Stimulated activated naive CD4-positive, alpha-beta T cell treated with Interleukin-2 at 50 U/mL for 16 hours (primary cell): Measurements from ENCODE around the gene TEX101.
"Not testable (repeated sequence)": the region's sequence is repeated elsewhere in the genome, so short reads cannot be mapped to it uniquely, and the experiment has no call there.

Source experiments
- DNase-seq: peaks from one replicate; lab custom pipeline; 2025; lab: John Stamatoyannopoulos, UW

The TEX101 gene, protein sequence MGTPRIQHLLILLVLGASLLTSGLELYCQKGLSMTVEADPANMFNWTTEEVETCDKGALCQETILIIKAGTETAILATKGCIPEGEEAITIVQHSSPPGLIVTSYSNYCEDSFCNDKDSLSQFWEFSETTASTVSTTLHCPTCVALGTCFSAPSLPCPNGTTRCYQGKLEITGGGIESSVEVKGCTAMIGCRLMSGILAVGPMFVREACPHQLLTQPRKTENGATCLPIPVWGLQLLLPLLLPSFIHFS

DNA sequence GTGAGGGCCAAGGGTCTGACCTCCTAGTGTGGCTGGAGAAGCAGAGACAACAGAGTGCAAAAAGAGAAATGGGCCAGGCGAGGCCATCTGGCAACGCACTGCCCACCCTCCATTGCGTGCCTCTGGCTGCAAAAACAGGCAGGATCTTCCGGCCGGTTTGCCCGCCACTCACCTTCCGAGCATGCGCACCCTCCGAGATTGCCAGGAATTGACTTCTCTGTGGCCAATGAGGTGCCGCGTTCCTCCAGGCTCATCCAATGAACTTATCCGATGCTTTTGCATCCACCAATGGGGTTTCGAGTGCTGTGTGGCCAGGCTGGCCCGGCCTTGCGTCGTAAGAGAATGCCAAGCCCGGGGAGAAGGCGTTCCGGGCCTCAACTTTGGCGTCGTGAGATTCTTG lies at the start of gene TEX101:
Gene TEX101 (plus strand): TSS at position 337 of the 400 bp plus-strand sequence. CDS start 1,030 bp downstream, outside the sequence.
- DNase-seq = no peak

DNA sequence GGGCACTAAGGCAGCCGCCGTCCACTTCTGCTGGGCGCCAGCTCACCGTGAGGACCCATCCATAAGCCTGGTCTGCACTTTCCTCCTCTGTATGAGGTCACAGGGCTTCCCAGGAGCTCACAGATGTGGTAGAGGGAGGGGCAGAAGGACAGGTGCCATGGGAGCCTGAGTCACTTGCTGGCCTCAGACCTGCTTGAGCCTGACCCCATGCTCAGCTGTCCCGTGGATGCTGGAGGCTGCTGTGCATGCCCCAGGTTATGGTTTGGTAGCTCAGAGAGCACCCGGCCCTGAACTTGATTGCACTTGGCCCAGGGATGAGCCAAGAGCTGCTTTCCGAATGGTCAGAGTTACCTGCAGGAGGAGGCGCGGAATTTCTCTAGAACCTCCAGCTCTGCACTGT lies 49.0 kb upstream of the TEX101 start:
- DNase-seq = not testable (repeated sequence)

DNA sequence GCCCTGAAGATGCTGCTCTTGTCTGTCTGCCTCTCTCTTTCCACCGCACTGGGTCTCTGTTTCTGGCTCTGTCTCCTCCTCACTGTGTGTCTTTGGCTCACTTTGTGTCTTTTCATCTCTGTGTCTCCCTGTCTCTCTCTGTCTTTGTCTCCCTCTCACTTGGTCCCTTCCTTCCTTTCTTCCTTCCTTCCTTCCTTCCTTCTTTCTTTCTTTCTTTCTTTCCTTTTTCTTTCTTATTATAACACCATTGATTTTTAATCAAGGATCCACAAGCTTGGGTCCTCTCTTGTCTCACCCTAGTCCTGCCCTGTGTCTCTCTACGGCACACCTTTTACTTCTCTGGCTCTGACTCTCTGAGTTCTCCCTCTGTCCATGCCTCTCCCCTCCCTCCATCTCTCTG lies 46.9 kb upstream of the TEX101 start:
- no peak for DNase-seq

DNA sequence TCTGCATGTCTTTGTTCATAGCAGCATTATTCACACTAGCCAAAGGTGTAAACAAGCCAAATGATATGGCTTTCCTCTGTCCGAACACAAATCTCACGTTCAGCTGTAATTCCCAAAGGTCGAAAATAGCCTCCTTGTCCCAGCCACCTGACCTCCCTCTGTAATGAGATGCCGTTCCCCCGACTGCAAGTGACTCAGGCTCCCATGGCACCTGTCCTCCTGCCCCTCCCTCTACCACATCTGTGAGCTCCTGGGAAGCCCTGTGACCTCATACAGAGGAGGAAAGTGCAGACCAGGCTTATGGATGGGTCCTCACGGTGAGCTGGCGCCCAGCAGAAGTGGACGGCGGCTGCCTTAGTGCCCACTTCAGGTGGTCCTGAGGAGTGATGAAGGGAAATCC lies 45.8 kb upstream of the TEX101 start:
- DNase-seq = not testable (repeated sequence)

DNA sequence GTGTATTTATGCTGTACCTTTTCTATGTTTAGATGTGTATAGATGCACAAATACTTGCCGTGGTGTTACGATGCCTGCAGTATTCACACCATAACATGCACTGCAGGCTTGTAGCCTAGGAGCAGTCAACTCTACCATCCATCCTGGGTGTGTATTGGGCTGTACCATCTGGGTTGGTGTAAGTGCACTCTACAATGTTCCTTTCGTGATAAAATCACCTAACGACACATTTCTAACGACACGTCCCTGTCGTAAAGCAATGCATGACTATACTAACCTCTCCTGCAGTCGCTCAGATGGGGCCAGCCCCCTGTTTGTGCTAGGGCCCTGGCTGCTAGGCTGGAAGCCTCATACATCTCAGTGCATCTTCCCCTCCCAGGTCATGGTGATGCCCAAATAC lies 42.8 kb upstream of the TEX101 start:
- no peak for DNase-seq

DNA sequence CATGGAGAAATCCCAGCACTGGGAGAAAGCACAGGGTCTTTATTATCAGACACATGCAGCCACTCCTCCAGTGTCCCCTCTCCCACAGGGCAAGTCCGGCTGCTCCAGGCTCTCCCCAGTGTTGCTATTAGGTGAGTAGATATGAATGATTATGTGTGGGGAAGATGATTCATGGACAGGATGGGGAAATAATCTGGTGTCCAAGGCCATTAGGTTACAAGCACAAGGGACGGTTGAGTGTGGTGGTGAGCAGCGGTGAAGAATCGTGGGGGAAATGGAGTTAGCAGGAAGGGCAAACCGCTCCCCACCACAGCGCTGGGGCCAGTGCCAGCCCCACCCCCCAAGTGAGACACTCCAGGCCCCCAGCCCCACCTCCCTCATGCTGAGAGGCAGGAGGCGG lies 42.2 kb upstream of the TEX101 start:
- no peak for DNase-seq

DNA sequence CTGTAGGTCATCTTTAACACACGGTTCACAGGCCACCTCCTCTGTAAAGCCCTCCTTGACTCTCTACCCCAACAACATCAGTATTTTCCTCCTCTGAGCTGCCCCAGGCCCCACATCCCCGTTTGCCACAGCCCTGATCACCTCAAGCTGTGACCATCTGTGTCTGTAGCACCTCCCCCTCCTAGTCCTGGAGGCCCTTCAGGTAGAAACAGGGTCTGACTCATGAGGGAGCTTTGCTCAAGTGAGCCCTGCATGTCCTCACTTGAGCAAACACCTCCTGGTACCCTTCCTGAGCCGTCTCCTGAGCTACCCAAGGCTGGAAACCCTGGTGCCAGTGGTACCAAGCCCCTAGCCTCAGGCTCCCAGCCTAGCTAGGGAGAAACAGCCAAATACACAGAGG lies 37.1 kb upstream of the TEX101 start:
- not testable (repeated sequence) for DNase-seq

DNA sequence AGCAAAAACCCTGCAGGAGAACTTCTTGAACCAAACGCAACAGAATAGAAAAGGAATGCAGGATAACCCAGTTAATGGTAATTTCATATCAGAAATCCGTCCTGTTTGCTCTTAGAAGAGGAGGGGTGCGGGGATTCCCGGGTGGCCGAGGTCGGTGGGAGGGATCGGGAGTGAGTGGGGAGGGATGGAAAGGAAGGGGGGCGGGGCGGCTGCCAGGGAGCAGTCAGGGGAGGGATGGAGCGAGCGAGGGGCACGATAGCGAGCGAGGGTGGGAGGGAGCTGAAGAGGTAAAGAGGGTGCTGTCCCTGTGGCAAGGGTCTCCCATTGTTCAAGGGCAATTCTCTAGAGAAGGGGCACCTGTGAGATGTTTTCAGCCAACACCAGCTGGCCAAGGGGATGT lies 34.7 kb upstream of the TEX101 start:
- no peak for DNase-seq

DNA sequence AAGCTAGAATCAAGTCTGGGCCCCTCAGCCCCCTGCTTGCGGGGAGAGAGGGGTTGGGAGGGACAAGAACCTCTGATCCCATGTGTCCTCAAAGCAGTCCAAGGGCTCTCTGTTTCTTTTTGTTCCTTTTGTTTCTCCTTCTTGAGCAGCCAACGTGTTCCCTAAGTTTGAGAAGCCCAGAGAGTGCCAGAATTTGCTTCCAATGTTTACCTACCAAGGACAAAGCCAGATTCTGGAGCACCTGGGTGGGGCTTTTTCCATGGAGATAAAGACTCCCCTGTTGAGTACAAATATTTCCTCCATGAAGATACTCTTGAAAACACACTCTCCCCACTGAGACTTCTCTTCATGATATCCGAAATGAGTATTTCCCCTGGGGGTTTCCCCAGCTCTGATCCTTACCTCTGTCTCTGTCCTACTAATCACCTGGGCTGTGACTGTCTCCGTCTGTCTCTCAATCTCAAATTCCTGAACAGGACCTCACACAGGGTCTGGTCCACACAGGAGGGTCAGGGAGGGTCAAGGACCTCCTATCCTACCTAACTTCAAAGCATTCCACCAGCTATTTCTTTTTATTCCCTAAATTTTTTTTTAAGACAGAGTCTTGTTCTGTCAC lies 33.8 kb upstream of the TEX101 start:
- DNase-seq = no peak

DNA sequence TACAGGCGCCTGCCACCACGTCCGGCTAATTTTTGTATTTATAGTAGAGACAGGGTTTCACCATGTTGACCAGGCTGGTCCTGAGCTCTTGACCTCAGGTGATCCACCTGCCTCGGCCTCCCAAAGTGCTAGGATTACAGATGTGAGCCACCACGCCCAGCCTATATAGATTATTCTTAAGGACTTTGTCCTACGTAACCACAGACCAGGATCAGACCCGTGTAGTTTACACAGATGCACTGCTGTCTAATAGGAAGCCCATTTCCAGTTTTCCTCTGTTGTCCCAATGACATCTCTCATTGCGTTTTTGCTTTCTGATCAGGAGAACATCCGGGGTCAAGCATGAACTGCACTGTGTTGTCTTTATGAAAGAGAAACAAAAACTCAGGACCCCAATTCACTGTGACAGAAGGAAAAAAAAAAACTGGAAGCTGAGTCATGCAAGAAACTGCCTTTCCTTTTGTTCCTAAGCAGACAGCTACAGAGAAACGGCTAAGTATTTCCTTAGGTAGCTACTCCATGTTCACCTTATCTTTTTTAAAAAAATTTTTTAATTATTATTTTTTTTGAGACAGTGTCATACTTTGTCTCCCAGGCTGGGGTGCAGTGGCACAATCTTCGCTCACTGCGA lies 32.0 kb upstream of the TEX101 start:
- not testable (repeated sequence) for DNase-seq

DNA sequence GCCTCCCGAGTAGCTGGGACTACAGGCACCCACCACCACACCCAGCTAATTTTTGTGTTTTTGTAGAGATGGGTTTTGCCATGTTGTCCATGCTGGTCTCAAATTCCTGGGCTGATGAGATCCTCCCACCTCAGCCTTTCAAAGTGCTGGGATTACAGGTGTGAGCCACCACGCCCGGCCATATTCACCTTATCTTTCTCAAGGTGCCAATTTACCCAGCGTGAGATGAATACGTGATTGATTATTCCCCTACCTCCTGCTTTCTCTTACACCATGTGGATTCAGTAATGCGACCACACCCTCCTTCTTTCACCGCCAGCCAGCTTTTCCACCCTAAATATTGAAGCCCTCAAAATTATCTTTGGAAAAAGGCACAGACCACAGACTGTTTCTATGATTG lies 31.4 kb upstream of the TEX101 start:
- DNase-seq = not testable (repeated sequence)

DNA sequence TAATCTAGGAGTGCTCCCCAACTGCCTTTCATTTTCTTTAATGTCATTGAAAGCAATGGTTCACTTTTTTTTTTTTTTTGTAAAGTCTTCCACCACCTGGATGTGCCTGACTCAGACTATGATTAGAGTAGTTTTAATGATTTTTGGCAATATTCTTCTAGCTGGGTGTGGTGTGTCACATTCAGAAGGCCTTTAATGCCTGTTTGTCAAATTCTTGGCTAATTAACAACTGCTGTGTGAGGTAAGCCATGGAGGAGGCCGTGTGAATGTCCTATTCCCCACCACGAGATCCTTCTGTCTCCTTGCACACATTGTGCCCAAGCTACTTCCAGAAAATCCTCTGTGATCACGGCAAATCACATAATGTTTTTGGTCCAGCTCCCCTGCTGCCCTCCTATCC lies 30.9 kb upstream of the TEX101 start:
- DNase-seq = not testable (repeated sequence)

DNA sequence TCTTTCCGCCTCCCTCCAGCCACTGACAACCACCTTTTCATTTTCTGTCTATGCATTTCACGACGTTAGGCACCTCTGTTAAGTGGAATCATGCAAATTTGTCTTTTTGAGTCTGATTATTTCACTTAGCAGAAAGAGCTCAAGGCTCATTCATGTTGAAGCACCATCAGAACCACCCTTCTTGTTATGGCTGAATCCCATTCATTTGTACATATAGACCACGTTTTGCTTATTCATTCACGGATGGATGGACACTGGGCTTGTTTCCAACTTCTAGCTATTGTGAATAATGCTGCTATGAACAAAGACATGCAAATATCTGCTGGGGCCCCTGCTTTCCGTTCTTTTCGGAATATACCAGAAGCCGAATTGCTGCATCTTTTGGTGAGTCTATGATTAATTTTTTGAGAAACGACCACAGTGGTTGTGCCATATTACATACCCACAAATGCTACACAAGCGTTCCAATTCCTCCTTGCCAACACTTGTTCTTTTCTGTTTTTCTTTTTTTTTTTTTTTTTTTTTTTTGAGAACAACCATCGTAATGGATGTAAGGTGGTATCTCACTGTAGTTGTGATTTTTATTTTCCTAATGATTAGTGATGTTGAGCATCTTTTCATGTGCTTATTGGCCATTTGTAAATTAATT lies 23.7 kb upstream of the TEX101 start:
- not testable (repeated sequence) for DNase-seq

DNA sequence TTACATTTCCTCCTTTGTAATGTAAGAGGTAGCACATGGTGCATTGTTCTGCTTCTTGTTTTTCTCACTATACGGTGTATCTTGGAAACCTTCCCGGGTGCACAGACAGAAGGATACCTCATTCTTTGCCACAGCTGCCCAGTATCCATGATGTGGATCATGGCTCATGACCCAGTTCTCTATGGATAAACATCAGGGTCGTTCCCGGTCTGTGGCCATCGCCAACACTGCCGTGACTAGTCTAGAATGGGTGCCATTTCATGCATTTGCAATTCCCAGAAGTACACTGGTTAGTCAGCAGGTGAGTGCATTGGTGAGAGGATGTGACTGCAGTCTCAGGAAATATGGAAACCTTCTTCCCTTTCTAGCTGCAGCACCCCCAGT lies 23.1 kb upstream of the TEX101 start:
- not testable (repeated sequence) for DNase-seq

DNA sequence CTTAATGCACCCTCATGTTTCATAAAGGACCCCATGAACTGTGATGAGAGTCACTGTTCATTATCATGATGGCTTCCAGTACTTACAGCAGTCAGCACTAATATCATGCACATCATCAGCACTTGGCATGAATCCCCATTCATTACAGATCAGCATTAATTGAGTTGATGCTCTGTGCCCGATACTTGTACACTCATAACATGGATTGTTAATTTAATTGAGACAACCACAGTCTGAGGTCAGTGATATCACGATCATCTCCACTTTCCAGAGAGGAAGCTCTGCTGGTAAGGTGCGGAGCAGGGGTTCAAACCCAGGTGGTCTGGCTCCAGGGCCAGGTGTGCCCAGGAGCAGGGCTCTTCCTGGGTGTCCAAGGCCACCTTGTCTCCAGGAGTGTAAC lies 21.2 kb upstream of the TEX101 start:
- DNase-seq = not testable (repeated sequence)

DNA sequence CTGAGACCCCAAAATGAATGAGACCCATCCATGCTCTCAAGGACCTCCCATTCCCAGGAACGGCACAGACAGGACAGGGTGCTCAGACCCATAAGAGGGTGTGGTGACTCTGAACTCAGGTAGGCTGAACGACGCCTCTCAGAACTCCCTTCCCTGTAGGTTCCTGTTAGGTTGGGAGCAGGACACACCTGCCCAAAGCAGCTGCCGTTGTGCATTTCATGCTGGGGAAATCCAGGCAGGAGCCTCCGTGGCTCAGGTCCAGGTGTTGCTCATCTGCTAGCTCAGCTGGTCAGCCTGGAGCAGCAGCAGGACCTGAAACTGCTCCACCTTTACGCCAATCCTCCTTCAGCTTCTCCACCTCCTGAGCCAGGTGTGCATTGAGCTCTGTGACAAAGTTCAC lies 19.1 kb upstream of the TEX101 start:
- DNase-seq = no peak

DNA sequence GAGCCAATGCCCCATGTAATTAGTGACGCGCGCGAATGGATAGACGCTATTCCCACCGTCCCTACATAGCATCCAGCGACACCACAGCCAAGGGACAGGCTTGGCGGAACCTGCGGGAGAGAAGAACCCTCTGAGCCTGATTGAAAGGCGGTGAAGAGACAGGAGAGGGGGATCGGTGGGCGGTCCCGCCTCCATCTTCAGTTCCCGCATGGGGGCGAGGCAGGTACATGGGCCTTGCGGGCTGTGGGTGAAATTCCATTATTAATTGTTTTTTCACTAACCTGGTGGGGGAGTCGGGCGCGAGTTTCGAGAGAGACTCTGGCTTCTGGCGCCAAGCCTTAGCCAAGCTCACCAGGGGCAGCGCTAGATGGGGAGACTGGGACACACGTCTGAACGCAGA lies 8.4 kb upstream of the TEX101 start:
- DNase-seq = no peak

DNA sequence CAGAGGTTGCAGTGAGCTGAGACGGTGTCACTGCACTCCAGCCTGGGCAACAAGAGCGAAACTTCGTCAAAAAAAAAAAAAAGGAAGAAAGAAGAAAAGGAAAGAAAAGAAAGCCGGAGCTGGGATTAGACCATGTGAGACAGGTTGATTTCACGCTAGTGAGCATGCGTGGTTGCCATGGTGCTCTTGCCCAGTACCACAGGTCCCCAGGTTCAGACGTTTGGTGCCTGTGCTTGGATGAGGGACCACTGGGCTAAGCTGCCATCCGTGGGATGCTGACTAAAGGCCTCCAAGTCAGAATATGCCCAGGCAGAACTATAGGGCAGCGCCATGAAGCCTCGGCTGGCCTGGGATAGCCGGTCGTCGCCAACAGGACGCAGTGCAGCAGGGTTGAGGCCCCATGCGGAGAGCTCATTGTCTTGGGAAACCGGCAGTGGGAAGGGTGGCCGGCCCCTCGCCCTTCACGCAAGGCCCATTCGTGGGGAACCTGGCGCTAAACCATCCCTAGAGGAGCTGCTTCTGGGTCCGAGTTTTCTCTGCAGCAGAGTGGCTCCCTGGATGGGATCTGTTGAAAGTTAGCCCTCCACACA lies 7.2 kb upstream of the TEX101 start:
- no peak for DNase-seq

DNA sequence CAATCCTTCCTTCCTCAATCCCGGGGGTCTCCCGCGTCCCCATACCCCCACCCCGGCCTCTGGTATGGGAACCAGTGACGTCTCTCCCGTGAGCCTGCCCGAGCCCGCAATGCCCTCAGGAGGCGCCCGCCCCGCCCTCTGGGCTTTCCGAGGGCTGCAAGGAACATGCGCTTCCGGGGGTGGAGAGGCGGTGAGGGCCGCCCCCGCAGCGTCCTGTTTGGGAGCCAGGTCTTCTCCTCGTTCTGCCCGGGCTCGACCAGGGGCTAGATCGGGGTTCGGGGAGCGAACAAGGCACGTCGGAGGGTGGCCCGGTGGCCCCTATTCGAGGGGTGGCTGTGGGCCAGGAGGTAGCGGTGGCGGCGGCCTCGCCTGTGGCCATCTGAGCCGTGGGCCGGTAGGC lies 6.6 kb upstream of the TEX101 start:
- no peak for DNase-seq

DNA sequence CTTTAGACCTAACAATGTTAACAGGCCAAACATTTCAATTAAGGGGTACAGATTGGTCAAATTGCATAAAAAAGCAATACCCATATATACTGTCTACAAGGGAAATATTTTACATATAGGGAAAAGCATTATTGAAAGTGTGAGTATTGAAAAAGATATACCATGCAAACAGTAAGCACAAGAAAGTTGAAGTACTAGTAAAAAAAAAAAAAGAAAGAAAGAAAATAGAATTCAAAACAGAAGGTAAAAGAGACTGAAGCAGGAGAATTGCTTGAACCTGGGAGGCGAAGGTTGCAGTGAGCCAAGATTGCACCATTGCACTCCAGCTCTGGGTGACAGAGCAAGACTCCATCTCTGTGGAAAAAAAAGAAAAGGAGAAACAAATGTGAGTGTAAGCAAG lies 5.3 kb upstream of the TEX101 start:
- DNase-seq = no peak

DNA sequence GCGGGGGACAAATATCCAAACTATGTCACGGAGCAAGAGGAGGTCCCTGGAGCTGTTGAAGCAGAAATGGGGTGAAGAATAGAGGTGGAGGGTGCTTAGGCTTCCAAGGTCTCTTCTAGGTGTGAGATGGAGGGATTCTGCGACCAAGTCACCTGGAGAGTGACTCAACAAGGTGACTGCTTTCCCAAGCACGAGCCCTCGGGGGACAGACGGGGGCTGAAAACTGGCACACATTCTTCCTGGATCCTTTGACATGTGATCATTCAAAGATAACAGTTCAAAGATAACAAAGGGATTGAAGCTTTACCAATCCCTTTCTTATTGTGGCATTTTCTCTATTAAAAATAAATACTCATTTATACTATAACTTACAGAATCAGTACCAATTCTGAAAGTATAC lies 2.2 kb upstream of the TEX101 start:
- no peak for DNase-seq

DNA sequence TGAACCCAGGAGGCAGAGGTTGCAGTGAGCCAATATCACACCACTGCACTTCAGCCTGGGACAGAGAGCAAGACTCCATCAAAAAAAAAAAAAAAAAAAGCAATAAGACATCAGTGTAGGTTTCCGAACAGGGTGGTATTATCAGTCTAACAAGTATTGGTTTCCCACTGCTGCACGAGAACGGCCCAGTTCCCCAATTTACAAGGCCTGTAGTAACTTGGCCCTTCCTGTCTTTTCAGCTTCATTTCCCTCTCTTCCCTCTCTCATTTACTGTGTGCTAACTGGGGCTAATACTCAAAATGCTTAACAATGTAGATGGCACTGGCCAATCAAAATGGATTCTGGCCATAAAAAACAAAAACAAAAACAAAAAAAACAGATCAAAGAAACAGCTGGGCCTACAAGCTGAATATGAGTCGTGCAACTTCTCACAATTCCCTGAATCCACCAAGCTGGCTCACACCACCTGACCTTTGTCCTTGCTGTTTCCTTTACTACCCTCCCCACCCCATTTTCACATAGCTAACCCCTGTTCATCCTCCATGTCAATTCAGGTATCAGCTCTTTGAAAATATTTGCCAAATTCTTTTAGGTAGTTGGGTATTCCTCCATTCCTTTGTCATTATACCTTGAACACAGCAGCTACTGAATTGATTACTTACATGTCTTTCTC lies 2.4 kb downstream of the TEX101 start:
- DNase-seq = no peak
